Muscle layer of duodenum (tissue), 2 donors: Measurements from ENCODE around the gene INPP5A.

Experiments used
- H3K27ac ChIP-seq: one replicate; pipeline ENCODE4 v1.7.0; 2013; ENCODE audit warnings: mild to moderate bottlenecking, low read length
- H3K27me3 ChIP-seq: one replicate; pipeline ENCODE4 v1.7.0; 2013; ENCODE audit warnings: low read depth, mild to moderate bottlenecking, control low read depth, low read length
- H3K36me3 ChIP-seq, 2 donors: one replicate each; pipeline ENCODE4 v1.7.0; 2013; ENCODE audit warnings: low read length in 2 of 2, control low read depth in 1 of 2, mild to moderate bottlenecking in 1 of 2; ENCODE audit not compliant: insufficient read depth in 2 of 2, control insufficient read depth in 1 of 2
- H3K4me1 ChIP-seq, 2 donors: one replicate each; pipeline ENCODE4 v1.7.0; 2013; ENCODE audit warnings: low read length in 2 of 2, mild to moderate bottlenecking in 2 of 2, control low read depth in 1 of 2, moderate library complexity in 1 of 2; ENCODE audit not compliant: insufficient read depth in 2 of 2, control insufficient read depth in 1 of 2
- H3K4me3 ChIP-seq, 2 donors: one replicate each; pipeline ENCODE4 v1.7.0; 2013; ENCODE audit warnings: low read length in 2 of 2, low read depth in 1 of 2, mild to moderate bottlenecking in 1 of 2
- H3K9me3 ChIP-seq, 2 donors: one replicate each; pipeline ENCODE4 v1.7.0; 2013; ENCODE audit warnings: low read length in 2 of 2, control low read depth in 1 of 2, mild to moderate bottlenecking in 1 of 2; ENCODE audit not compliant: control insufficient read depth in 1 of 2
- donor health status: healthy.

Gene INPP5A

GRCh38 chr10:132756591-132756990 lies 219.0 kb downstream of the INPP5A start:
- Histone ChIP-seq H3K4me3 (no peak overlapping the region), H3K27ac (no peak overlapping the region), H3K4me1 (no peaks in the 10 kb centered on the region), H3K36me3 (peaks cover 3 to 73% of the 10 kb centered on the region in 2 donors), H3K27me3 (no peaks in the 10 kb centered on the region), H3K9me3 (no peaks in the 10 kb centered on the region)

GRCh38 chr10:132757171-132757570 lies 219.6 kb downstream of the INPP5A start:
- Histone ChIP-seq H3K4me1 (no peaks in the 10 kb centered on the region), H3K36me3 (peaks cover 3 to 78% of the 10 kb centered on the region in 2 donors), H3K27me3 (no peaks in the 10 kb centered on the region), H3K9me3 (no peaks in the 10 kb centered on the region), H3K27ac (no peak overlapping the region), H3K4me3 (no peak overlapping the region)

GRCh38 chr10:132758865-132759264 lies 221.3 kb downstream of the INPP5A start:
- no peaks in the 10 kb centered on the region for H3K27me3 ChIP-seq
- H3K9me3 ChIP-seq = no peaks in the 10 kb centered on the region
- H3K4me1 ChIP-seq = no peaks in the 10 kb centered on the region
- H3K36me3 ChIP-seq = peaks cover 3 to 72% of the 10 kb centered on the region in 2 donors
- no peak overlapping the region for H3K4me3 ChIP-seq
- H3K27ac ChIP-seq = no peak overlapping the region

GRCh38 chr10:132761395-132762060 lies 223.9 kb downstream of the INPP5A start:
- Histone ChIP-seq H3K9me3 (no peaks in the 10 kb centered on the region), H3K27ac (no peak overlapping the region), H3K4me1 (no peaks in the 10 kb centered on the region), H3K4me3 (no peak overlapping the region), H3K36me3 (peaks cover 0 to 55% of the 10 kb centered on the region in 2 donors), H3K27me3 (no peaks in the 10 kb centered on the region)

GRCh38 chr10:132762267-132762666 lies 224.7 kb downstream of the INPP5A start:
- no peaks in the 10 kb centered on the region for H3K4me1 ChIP-seq
- no peaks in the 10 kb centered on the region for H3K27me3 ChIP-seq
- no peak overlapping the region for H3K4me3 ChIP-seq
- peaks cover 0 to 52% of the 10 kb centered on the region in 2 donors for H3K36me3 ChIP-seq
- no peaks in the 10 kb centered on the region for H3K9me3 ChIP-seq
- H3K27ac ChIP-seq = no peak overlapping the region

- H3K27me3 ChIP-seq = no peaks in the 10 kb centered on the region
- no peak overlapping the region for H3K4me3 ChIP-seq
- no peaks in the 10 kb centered on the region for H3K9me3 ChIP-seq
- no peaks in the 10 kb centered on the region for H3K4me1 ChIP-seq
- peaks cover 0 to 53% of the 10 kb centered on the region in 2 donors for H3K36me3 ChIP-seq
- no peak overlapping the region for H3K27ac ChIP-seq
Measured at GRCh38 chr10:132763545-132763944, 226.0 kb downstream of the INPP5A start.

GRCh38 chr10:132764108-132764507 lies 226.5 kb downstream of the INPP5A start:
- Histone ChIP-seq H3K36me3 (peaks cover 0 to 53% of the 10 kb centered on the region in 2 donors), H3K27ac (no peak overlapping the region), H3K4me3 (no peak overlapping the region), H3K27me3 (no peaks in the 10 kb centered on the region), H3K4me1 (no peaks in the 10 kb centered on the region), H3K9me3 (no peaks in the 10 kb centered on the region)

- no peaks in the 10 kb centered on the region for H3K9me3 ChIP-seq
- H3K27me3 ChIP-seq = no peaks in the 10 kb centered on the region
- no peak overlapping the region for H3K4me3 ChIP-seq
- peaks cover 0 to 52% of the 10 kb centered on the region in 2 donors for H3K36me3 ChIP-seq
- H3K4me1 ChIP-seq = no peaks in the 10 kb centered on the region
- no peak overlapping the region for H3K27ac ChIP-seq
Measured at GRCh38 chr10:132765435-132765834, 227.8 kb downstream of the INPP5A start.

- Histone ChIP-seq H3K27ac (no peak overlapping the region), H3K27me3 (no peaks in the 10 kb centered on the region), H3K36me3 (peaks cover 0 to 53% of the 10 kb centered on the region in 2 donors), H3K4me3 (no peak overlapping the region), H3K9me3 (no peaks in the 10 kb centered on the region), H3K4me1 (no peaks in the 10 kb centered on the region)
Measured at GRCh38 chr10:132766291-132766690, 228.7 kb downstream of the INPP5A start.

- H3K4me3 ChIP-seq = no peak overlapping the region
- H3K4me1 ChIP-seq = no peaks in the 10 kb centered on the region
- H3K27ac ChIP-seq = no peak overlapping the region
- H3K36me3 ChIP-seq = peaks cover 0 to 52% of the 10 kb centered on the region in 2 donors
- H3K27me3 ChIP-seq = no peaks in the 10 kb centered on the region
- no peaks in the 10 kb centered on the region for H3K9me3 ChIP-seq
Measured at GRCh38 chr10:132768346-132769248, 231.0 kb downstream of the INPP5A start.

- H3K4me1 ChIP-seq = no peaks in the 10 kb centered on the region
- peaks cover 0 to 63% of the 10 kb centered on the region in 2 donors for H3K36me3 ChIP-seq
- H3K9me3 ChIP-seq = no peaks in the 10 kb centered on the region
- H3K27me3 ChIP-seq = no peaks in the 10 kb centered on the region
- H3K27ac ChIP-seq = no peak overlapping the region
- H3K4me3 ChIP-seq = no peak overlapping the region
Measured at GRCh38 chr10:132770061-132771021, 232.8 kb downstream of the INPP5A start.
